ENCODE results near the gene ZDHHC21.
"Not testable (repeated sequence)": the region's sequence is repeated elsewhere in the genome, so short reads cannot be mapped to it uniquely, and the experiment has no call there.

Gene ZDHHC21

GRCh38 chr9:14682616-14683015, 10.6 kb downstream of the ZDHHC21 start:
- not testable (repeated sequence) for DNase-seq (ENCODE audit: low spot score)

- no peak for DNase-seq (ENCODE audit: low spot score)
These were observed 14.5 kb downstream of the ZDHHC21 start for GRCh38 chr9:14678776-14679175.

GRCh38 chr9:14677872-14678271, 15.4 kb downstream of the ZDHHC21 start:
- DNase-seq (ENCODE audit: low spot score), result no peak

- DNase-seq (ENCODE audit: low spot score), result no peak
These were observed 15.8 kb downstream of the ZDHHC21 start for GRCh38 chr9:14677396-14677795.

- no peak for DNase-seq (ENCODE audit: low spot score)
These were observed 18.6 kb downstream of the ZDHHC21 start for GRCh38 chr9:14674630-14675029.

GRCh38 chr9:14671377-14671776, 21.9 kb downstream of the ZDHHC21 start:
- DNase-seq (ENCODE audit: low spot score), result no peak

DNA sequence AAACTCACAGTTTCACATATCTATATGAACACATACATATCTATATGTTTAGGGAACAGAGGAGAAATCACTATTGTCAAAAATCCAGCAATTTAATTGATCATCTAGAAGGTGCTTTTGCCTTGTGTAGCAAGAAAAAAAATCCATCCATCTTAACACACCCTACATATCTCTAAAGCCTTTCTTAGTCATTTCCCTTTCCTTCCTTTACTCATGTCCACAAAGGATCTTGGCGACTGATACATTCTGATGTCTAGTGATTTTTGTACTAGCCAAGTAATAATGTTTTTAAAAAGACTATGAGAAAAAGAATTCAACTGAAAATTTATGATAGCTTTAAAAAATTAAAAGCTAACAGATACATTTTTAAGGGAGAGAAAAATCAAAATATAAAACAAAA, 22.5 kb downstream of the ZDHHC21 start:
- DNase-seq (ENCODE audit: low spot score), result no peak

DNA sequence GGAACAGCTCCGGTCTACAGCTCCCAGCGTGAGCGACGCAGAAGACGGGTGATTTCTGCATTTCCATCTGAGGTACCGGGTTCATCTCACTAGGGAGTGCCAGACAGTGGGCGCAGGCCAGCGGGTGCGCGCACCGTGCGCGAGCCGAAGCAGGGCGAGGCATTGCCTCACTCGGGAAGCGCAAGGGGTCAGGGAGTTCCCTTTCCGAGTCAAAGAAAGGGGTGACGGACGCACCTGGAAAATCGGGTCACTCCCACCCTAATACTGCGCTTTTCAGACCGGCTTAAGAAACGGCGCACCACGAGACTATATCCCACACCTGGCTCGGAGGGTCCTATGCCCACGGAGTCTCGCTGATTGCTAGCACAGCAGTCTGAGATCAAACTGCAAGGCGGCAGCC, 29.2 kb downstream of the ZDHHC21 start:
- not testable (repeated sequence) for DNase-seq (ENCODE audit: low spot score)

GRCh38 chr9:14662060-14662453, 31.2 kb downstream of the ZDHHC21 start:
- DNase-seq (ENCODE audit: low spot score), result no peak

- DNase-seq (ENCODE audit: low spot score), result peak; percentile 19
These were observed 31.7 kb downstream of the ZDHHC21 start for GRCh38 chr9:14661421-14662059.

- DNase-seq (ENCODE audit: low spot score), result no peak
These were observed 32.5 kb downstream of the ZDHHC21 start for GRCh38 chr9:14660721-14661120.

DNA sequence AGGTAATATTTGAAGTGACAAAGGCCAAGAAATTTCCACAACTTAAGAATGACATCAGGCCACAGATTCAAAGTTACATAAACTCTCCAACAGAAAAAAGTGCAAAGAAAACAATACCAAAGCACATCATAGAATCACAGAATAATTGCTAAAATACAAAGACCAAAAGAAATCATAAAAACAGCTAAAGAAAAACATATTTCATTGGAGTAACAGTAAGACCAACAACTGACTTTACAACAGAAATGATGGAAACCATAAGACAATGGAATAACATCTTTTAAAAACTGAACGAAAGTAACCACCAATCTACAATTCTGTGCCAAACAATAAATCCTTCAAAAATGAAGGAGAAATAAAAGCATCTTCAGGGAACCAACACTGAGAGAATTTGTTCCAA, 38.3 kb downstream of the ZDHHC21 start:
- DNase-seq (ENCODE audit: low spot score), result no peak

DNA sequence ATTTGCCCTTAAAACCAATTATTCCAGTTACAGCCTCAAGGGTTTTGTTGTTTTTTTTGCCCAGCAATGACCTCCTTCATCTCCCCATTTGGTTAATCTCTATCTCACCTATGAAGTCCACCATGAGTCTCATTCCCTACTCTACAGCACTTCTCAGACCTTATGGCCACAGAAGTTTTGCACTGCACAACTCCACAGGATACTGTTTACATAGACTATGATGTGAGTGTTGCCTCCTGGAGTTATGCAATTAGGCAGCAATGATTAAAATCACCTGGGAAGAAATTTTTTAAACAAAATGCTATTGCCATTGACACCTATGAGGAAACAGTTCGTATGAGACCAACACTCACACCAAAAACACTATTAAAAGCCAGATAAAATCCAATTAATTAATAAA, 39.7 kb downstream of the ZDHHC21 start:
- DNase-seq (ENCODE audit: low spot score), result no peak

- DNase-seq (ENCODE audit: low spot score), result peak; percentile 14
These were observed 40.4 kb downstream of the ZDHHC21 start for GRCh38 chr9:14652729-14653377.

GRCh38 chr9:14650596-14650995, 42.6 kb downstream of the ZDHHC21 start:
- no peak for DNase-seq (ENCODE audit: low spot score)

DNA sequence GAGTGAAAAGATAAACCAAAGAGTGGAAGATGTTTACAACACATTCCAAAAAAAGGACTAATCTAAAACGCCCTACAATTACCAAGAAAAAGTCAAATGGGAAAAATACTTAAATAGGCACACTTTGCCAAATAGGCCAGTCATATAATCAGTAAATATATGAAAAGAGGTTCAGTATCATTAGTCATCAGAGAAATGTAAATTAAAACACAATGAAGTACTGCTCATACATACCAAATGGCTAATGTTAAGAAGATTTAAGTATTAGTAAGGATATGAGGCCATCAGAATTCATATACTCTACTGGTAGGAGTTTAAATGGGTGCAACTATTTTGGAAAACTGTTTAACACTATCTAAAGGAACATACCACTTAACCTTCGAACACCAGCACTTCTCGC, 47.6 kb downstream of the ZDHHC21 start:
- DNase-seq (ENCODE audit: low spot score), result no peak

GRCh38 chr9:14640967-14641366, 52.3 kb downstream of the ZDHHC21 start:
- no peak for DNase-seq (ENCODE audit: low spot score)

- DNase-seq (ENCODE audit: low spot score), result no peak
These were observed 52.9 kb downstream of the ZDHHC21 start for GRCh38 chr9:14640294-14640693.

GRCh38 chr9:14633906-14634565, 59.2 kb downstream of the ZDHHC21 start:
- no peak for DNase-seq (ENCODE audit: low spot score)

DNA sequence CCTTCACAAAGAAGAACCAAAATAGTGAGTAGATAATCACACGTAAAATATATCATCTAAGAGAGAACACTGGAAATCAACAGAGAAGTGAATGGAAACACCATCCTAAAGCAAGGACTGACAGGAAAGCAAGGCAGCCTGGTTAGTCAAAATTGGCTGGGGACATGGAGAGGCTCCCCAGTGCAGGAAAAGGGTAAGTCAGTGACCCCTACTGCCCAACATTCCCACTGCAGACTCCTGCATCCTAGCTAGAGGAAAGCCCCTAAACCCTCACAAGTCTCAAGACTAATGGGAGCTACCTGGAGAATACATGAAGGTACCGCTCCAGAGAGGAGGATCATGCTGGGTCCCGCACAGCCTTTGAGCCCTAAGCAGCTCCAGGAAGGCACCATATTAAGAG, 60.1 kb downstream of the ZDHHC21 start:
- DNase-seq (ENCODE audit: low spot score), result no peak

DNA sequence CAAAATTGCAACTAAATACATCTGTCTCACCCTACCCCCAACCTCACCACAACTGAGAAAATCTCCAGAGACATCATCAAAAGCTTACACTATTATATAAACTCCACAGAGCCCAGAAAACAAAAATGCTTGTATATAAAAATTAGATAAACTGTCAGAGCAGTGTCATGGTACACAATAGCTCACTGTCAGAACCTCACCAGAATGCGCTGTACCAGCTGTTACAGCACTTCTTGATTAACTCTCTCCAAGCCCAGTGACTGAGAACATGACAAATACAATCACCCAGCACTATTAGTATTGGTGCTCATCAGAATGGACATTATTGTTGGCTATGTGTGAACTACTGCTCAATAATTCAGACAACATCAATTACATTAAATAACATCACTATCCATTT, 65.7 kb downstream of the ZDHHC21 start:
- DNase-seq (ENCODE audit: low spot score), result no peak

DNA sequence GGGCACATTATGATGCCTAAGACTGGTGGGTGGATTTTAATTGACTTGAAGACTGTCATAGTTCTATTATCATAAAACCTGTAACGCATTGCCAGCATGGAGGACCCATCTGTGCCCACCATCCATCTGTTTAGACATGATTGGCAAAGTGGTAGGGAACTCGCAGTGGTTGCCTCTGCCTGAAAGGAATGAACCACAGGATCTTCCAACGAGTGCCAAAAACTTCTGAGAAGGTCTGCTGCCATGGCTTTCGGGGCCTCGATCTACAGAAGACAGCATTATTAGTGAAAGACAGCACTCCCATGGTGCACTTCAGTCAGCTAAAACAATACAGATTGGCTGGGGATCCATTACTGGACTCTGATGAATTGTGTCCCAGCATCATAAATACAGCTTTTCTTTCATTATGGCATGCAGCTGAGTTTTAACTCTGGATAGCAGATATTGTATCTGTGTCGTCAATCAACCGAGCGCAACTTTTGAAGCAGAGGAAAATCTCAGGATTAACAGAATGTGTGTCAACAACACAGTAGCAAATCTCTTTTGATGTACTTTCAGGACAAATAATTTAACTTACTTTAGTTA, 74.3 kb downstream of the ZDHHC21 start:
- DNase-seq (ENCODE audit: low spot score), result no peak

Measured in AG20443 (cell line).